MV-4-11 (cell line): ENCODE measurements around the gene LMF2.

Experiments
- DNase-seq: peaks from one replicate; lab custom pipeline; 2025; lab: John Stamatoyannopoulos, UW

Gene LMF2

GRCh38 chr22:50533856-50534711 lies 26.6 kb upstream of the LMF2 start:
- DNase-seq: peak; percentile 92

DNA sequence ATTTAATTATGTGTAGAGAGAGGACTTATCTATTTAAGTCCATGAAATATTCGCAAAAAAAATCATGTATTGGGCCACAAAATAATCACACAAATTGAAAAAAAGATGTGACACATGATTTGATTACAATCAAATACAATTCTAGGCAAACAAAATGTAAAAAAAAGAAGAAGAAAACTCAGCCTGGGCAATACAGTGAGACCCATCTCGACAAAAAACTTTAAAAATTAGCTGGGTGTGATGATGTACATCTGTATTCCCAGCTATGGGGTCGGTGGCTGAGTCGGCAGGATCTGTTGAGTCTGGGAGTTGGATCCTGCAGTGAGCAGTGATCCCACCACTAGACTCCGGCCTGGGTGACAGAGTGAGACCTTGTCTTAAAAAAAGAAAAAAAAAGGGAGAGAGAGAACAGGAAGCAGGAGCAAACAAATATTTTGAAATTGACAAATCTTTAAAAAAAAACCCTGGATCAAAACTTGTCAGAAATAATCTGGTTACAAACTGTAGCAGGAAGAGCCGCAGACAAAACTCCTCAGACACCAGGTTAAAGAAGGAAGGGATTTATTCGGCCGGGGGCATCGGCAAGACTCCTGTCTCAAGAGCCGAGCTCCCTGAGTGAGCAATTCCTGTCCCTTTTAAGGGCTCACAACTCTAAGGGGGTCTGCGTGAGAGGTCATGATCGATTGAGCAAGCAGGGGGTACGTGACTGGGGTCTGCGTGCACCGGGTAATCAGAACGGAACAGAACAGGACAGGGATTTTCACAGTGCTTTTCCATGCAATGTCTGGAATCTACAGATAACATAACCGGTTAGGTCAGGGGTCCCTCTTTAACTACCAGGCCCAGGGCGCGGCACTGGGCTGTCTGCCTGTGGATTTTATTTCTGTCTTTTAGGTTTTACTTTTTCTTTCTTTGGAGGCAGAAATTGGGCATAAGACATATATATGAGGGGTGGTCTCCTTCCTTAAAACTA lies 25.6 kb upstream of the LMF2 start:
- DNase-seq: peak; percentile 29

GRCh38 chr22:50531962-50532674 lies 24.6 kb upstream of the LMF2 start:
- DNase-seq: no peak

DNA sequence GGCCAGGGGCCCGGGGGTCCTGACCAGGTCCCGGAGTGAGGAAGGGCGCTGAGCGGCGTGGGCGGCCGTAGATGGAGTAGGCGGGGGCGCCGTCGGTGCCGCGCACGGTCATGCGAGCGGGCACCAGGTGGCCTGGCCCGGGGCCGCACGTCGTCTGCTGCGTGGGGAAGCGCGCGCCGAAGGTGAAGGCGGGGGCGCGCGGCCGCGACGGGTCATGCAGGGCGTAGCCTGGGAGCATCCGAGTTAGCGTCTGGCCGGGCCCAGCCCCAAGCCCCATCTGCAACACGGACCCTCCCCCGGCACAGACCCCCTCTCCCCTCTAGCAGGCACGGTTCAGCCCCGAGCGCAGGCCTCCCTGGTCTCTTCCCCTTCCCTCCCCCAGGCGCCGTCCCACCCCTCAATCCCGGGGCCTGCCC lies 24.1 kb upstream of the LMF2 start:
- peak; percentile 55 for DNase-seq

GRCh38 chr22:50530877-50531545 lies 23.5 kb upstream of the LMF2 start:
- DNase-seq: peak; percentile 83

GRCh38 chr22:50530580-50530876 lies 23.0 kb upstream of the LMF2 start:
- no peak for DNase-seq

DNA sequence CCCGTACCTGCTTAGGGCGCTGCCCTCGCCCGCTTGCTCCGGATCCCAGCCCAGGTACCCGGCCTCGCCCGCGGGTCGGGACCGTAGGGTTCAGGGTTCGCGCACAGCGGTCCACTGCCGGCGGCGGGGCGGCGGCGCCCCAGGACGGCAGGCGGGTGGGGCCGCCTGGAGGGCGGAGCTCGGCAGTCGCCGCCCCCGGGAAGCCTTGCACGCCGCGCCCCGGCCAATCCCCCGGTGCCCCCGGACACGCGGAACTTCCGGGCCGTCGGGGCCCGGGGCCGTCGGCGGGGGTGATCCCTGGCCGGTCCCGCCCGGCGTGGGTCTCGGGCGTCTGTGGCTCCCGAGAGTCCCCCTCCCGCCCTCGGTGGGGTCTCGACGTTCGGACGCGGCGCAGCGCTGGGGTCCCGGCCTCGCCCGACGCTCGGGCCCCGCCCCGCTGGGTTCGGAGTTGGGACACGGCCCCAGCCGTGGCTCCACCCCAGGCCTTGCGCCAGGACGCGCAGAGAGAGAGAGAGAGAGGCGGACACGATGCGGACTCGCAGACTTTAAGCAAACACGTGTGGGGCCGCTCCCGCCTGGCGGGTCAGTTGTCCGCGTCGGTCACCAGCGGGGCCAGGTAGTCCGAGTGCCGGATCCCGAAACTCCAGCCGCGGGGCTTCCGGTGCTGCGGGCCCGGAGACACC lies 22.5 kb upstream of the LMF2 start, which contains the start of gene TYMP:
Gene TYMP, minus strand, starts transcription at position 116 of the 683 bp plus-strand sequence. CDS start 303 bp downstream, outside the sequence.
- DNase-seq: peak; percentile 81

DNA sequence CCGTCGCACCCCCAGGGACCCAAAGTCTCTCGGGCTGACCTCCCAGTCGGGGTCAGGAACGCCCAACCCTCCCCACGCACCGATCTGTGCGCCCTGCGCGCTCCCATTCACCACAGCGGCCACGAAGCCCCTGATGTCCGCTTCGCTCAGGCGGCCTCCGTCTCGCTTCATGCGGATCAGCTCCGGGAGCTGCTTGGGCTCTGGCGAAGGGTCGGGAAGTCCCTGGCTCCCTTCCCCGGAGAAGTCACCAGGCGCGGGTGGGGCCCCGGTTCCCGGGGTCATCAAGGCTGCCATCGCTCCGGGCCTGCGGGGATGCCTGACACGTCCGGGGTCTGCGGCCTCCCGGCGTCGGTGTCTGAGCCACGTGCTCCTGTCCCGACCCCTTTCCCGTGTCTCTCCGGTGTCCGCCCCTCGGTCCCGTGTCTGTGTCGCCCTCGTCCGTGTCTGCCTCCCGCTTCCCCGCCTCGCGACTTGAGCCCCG lies 22.0 kb upstream of the LMF2 start:
- peak; percentile 46 for DNase-seq

GRCh38 chr22:50528682-50529415 lies 21.3 kb upstream of the LMF2 start:
- no peak for DNase-seq

- no peak for DNase-seq
These were observed 20.6 kb upstream of the LMF2 start for GRCh38 chr22:50527921-50528681.

DNA sequence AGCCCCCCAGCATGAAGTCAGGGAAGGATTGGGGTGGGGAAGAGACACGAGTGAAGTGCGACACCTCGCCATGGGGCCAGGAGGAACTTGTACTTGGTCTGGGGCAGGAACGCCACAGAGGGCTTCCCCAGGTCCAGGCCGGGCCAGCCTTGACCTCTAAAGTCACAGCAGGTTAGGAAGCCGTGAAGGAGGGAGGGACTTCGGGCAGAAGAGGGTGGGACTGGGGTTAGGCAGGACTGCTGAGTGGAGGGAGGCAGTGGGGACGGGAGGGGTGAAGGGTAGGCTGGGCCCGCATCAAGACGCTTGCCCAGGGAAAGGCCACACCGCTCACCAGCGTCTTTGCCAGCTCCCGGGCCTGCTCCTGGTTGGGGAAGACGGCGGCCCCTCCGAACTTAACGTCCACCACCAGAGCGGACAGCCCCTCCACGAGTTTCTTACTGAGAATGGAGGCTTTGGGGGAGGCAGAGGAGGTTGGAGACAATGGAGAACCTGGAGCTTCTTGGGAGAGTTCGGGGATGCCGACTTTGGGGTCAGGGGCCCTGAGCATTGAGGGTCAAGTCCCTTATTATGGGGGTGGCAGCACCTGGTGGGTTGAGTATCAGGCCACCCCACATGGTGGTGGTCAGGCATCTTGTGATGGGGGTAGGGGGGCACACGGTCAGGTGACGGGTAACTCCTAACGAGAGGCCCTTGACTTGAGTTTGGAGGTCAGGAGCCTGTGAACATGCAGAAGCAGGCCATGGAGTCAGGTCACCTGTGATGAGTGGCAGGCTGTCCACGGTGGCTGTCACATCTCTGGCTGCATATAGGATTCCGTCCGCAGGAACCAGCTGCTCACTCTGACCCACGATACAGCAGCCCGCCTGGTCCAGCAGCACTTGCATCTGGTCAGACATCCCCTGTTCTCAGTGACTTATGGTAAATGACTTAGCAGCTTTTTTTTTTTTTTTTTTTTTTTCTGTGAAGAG lies 19.6 kb upstream of the LMF2 start:
- peak; percentile 76 for DNase-seq

DNA sequence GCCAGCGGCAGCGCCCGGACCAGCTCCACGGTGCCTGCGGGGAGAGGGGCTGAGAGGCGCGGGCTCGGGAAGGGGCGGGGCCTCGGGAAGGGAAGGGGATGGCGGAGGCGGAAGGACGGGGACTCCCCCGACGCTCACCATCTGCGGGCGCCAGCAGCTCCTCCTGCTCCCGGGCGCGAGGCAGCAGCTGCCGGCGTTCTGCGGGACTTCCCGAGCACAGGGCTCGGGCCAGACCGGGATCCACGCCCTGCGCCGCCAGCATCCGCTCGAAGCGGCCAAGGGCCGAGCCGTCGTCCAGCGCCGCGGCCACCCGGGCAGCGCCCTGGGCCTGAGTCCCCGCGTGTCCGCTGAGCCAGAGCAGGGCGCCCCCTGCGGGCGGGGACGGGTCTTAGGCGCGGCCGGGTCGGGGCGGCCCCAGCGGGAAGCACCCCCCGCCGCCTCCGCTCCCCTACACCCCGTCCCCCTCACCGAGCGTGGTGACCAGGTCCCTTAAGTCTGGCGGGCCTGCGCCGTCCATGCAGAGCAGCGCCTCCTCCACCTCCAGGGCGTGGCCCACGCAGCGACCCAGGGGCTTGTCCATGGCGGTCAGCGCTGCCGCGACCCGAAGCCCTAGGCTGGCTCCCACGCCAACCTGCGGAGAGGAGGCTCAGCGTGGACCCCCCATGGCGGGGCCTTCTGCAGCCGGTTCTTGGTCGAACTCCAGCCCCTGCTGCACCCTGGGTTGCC lies 18.8 kb upstream of the LMF2 start:
- peak; percentile 71 for DNase-seq

GRCh38 chr22:50525858-50526107 lies 18.3 kb upstream of the LMF2 start:
- DNase-seq: no peak

DNA sequence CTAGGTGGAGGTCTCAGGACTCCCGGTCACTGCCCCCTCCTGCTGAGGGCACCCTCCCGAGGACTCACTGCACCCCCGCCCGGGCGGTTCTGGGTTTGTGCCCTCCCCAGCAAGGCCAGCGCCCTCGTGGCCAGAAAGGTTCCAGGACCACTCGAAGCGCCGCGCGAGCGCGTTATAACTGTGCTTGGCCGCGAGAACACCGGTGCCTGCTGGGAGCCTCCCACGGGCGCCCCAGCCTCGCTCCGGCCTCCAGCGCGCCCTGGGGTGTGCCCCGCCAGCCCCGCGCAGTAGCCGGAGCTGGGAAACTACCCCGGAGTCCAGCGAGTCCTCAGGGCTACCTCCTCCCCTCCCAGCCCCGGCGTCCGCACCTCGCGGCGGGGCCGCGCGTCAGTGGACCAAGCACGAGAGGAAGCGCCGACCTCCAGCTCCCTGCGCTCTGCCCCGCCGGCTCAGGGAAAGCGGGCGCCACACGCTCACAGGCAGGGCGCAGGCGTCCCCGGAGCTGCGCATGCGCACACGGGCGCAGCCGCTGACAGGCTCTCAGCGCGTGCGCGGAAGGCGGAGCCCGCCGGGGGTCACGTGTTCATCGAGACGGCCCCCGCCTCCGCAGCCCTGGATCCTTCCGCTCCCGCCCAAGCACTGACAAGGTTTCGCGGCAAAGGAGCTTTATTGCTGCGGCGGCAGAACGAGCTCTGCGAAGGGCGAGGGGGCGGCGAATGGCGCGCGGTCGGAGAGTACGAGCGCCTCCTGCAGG lies 17.8 kb upstream of the LMF2 start, which contains the start of gene SCO2:
Gene SCO2, minus strand, starts transcription at position 495 of the 754 bp plus-strand sequence. CDS start 1,187 bp downstream, outside the sequence.
- peak; percentile 94 for DNase-seq

DNA sequence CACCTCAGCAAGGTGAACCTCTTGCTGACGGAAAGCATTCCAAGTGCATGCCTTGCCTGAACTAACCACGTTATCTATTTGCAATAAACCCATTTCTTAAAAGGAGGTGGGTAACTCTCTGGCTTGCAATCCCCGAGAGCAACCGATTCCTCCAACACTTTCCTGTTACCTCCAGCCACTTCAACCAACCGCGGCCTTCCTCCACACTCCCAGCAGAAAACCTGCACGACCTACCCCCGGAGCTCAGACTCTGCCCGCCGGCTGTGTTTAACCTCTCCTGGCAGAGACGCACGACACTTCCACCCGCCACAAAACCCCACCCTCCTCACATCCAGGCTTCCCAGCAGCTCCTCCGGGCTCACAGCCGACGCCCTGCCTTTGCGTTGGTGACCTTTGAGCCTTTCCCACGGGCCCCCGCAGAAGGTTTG lies 17.2 kb upstream of the LMF2 start:
- no peak for DNase-seq

- no peak for DNase-seq
These were observed 16.5 kb upstream of the LMF2 start for GRCh38 chr22:50523806-50524675.
